ENCODE data around the gene PTPN4.

Gene PTPN4

GRCh38 chr2:119841550-119841949 lies 81.8 kb downstream of the PTPN4 start:
- DNase-seq = no peak
- Histone ChIP-seq H3K27me3 (replicated peaks) (no peaks in the 10 kb centered on the region), H3K4me3 (ENCODE audit: low read depth, low read length) (no peak overlapping the region), H3K27ac (no peak overlapping the region), H3K36me3 (replicated peaks) (no peaks in the 10 kb centered on the region)
- in situ Hi-C loops (cut with HindIII; ENCODE audit: low pct_ligation_motif_present, low sequenced_read_pairs) = no loop called here
- no peak for TF ChIP-seq CTCF (IDR thresholded peaks at IDR 0.05; ENCODE audit: low read depth, low read length, missing control alignments)

GRCh38 chr2:119846021-119846420 lies 86.3 kb downstream of the PTPN4 start:
- Histone ChIP-seq H3K27ac (no peak overlapping the region), H3K4me3 (ENCODE audit: low read depth, low read length) (no peak overlapping the region), H3K36me3 (replicated peaks) (no peaks in the 10 kb centered on the region), H3K27me3 (replicated peaks) (no peaks in the 10 kb centered on the region)
- in situ Hi-C loops (cut with HindIII; ENCODE audit: low pct_ligation_motif_present, low sequenced_read_pairs) = no loop called here
- TF ChIP-seq CTCF (IDR thresholded peaks at IDR 0.05; ENCODE audit: low read depth, low read length, missing control alignments) = no peak
- DNase-seq = no peak

- no peaks in the 10 kb centered on the region for H3K36me3 ChIP-seq (replicated peaks)
- in situ Hi-C loops (cut with HindIII; ENCODE audit: low pct_ligation_motif_present, low sequenced_read_pairs) = no loop called here
Measured at GRCh38 chr2:119849838-119850565, 90.3 kb downstream of the PTPN4 start.

GRCh38 chr2:119852214-119852613 lies 92.5 kb downstream of the PTPN4 start:
- in situ Hi-C loops (cut with HindIII; ENCODE audit: low pct_ligation_motif_present, low sequenced_read_pairs) = no loop called here
- Histone ChIP-seq H3K27ac (no peak overlapping the region), H3K27me3 (replicated peaks) (no peaks in the 10 kb centered on the region), H3K4me3 (ENCODE audit: low read depth, low read length) (no peak overlapping the region), H3K36me3 (replicated peaks) (no peaks in the 10 kb centered on the region)
- no peak for TF ChIP-seq CTCF (IDR thresholded peaks at IDR 0.05; ENCODE audit: low read depth, low read length, missing control alignments)
- DNase-seq = no peak

More at GRCh38 chr2:119849838-119850565, 90.3 kb downstream of the PTPN4 start:
- no peak overlapping the region for H3K4me3 ChIP-seq (ENCODE audit: low read depth, low read length)
- no peak overlapping the region for H3K27ac ChIP-seq
- no peak for DNase-seq
- no peak for TF ChIP-seq CTCF (IDR thresholded peaks at IDR 0.05; ENCODE audit: low read depth, low read length, missing control alignments)
- no peaks in the 10 kb centered on the region for H3K27me3 ChIP-seq (replicated peaks)

GRCh38 chr2:119853777-119854399 lies 94.2 kb downstream of the PTPN4 start:
- no peak overlapping the region for H3K27ac ChIP-seq
- no peak overlapping the region for H3K4me3 ChIP-seq (ENCODE audit: low read depth, low read length)
- no peak for TF ChIP-seq CTCF (IDR thresholded peaks at IDR 0.05; ENCODE audit: low read depth, low read length, missing control alignments)
- no peaks in the 10 kb centered on the region for H3K27me3 ChIP-seq (replicated peaks)
- DNase-seq = no peak
- in situ Hi-C loops (cut with HindIII; ENCODE audit: low pct_ligation_motif_present, low sequenced_read_pairs) = no loop called here
- no peaks in the 10 kb centered on the region for H3K36me3 ChIP-seq (replicated peaks)
